ENCODE measurements around the gene LYVE1.

- TF ChIP-seq POLR2A (IDR thresholded peaks at IDR 0.05), result no peak
- no peak for TF ChIP-seq CTCF (IDR thresholded peaks at IDR 0.05)
- no peak for TF ChIP-seq POLR2AphosphoS5 (IDR thresholded peaks at IDR 0.05)
Observed at GRCh38 chr11:10566257-10566957, 2.1 kb downstream of the LYVE1 start.
